Caco-2 (cell line): ENCODE measurements around the gene MGLL. TPM values are rescaled to one million over a fixed set of nuclear protein-coding genes. Genes with fewer than 3 reads are reported as not detected.

Source experiments
- BruUV-seq: library from RNA; stranded (reverse); fragments of 400-500 nt; replicated peaks from 2 replicates; lab custom pipeline; 2021; lab: Mats Ljungman, UMichigan
- CTCF ChIA-PET: fragments of 300-600 bp; sonication (Branson Sonifier 250); formaldehyde crosslinking; loops from one replicate; lab custom pipeline; 2022; ENCODE audit warnings: antibody characterized with exemption; lab: Charles Lee
- POLR2A ChIA-PET: fragments of 300-600 bp; sonication (Branson Sonifier 250); formaldehyde crosslinking; loops from one replicate; lab custom pipeline; 2022; ENCODE audit warnings: antibody characterized with exemption; lab: Charles Lee
- DNase-seq, 2 experiments: peaks; one replicate each; pipeline versions ENCODE4 v3.0.0 to v3.0.0-alpha.2; 2020 to 2022
- H3K27me3 ChIP-seq: replicated peaks from 2 replicates; pipeline ENCODE4 v1.6.0; 2011; ENCODE audit warnings: low read length; ENCODE audit not compliant: control insufficient read depth, insufficient read depth
- H3K36me3 ChIP-seq: 2 replicates; pipeline ENCODE4 v1.5.1; 2011; ENCODE audit warnings: low read length; ENCODE audit not compliant: control insufficient read depth, insufficient read depth
- H3K4me1 ChIP-seq: fragments of 250-450 bp; sonication (Bioruptor Pico); 2 replicates; pipeline ENCODE4 v1.5.1; 2020; ENCODE audit warnings: mild to moderate bottlenecking
- H3K4me3 ChIP-seq: 2 replicates; pipeline ENCODE4 v1.5.1; 2011; ENCODE audit warnings: low read depth, mild to moderate bottlenecking, control low read depth, low read length
- H3K9me3 ChIP-seq: fragments of 250-450 bp; sonication (Bioruptor Pico); 2 replicates; pipeline ENCODE4 v1.5.1; 2020; ENCODE audit warnings: mild to moderate bottlenecking, moderate library complexity
- H3K27ac Mint-ChIP-seq: one replicate; pipeline ENCODE4 v1.8.0; 2022; ENCODE audit warnings: mixed read lengths; ENCODE audit not compliant: unreplicated experiment
- H3K27me3 Mint-ChIP-seq: one replicate; pipeline ENCODE4 v1.8.0; 2022; ENCODE audit warnings: mixed read lengths; ENCODE audit not compliant: insufficient read depth, unreplicated experiment
- H3K36me3 Mint-ChIP-seq: one replicate; pipeline ENCODE4 v1.8.0; 2022; ENCODE audit warnings: mild to moderate bottlenecking, mixed read lengths; ENCODE audit not compliant: insufficient read depth, unreplicated experiment
- H3K4me1 Mint-ChIP-seq: one replicate; pipeline ENCODE4 v1.8.0; 2022; ENCODE audit warnings: low read depth, mixed read lengths; ENCODE audit not compliant: unreplicated experiment
- H3K4me3 Mint-ChIP-seq: one replicate; pipeline ENCODE4 v1.8.0; 2022; ENCODE audit warnings: mild to moderate bottlenecking, moderate library complexity, mixed read lengths; ENCODE audit not compliant: unreplicated experiment
- H3K9me3 Mint-ChIP-seq: one replicate; pipeline ENCODE4 v1.8.0; 2022; ENCODE audit warnings: mixed read lengths; ENCODE audit not compliant: unreplicated experiment
- CTCF ChIP-seq, 2 experiments: fragments of 200-600 bp in 1 of 2; IDR thresholded peaks; 1 replicate in 1 of 2; 2 replicates in 1 of 2; pipeline versions ENCODE4 v1.5.1 to v1.8.0; 2011 to 2022; ENCODE audit warnings: antibody characterized with exemption in 1 of 2, control low read depth in 1 of 2, inconsistent platforms in 1 of 2, low read depth in 1 of 2, low read length in 1 of 2, mild to moderate bottlenecking in 1 of 2, moderate library complexity in 1 of 2; ENCODE audit not compliant: insufficient read depth in 1 of 2, severe bottlenecking in 1 of 2, unreplicated experiment in 1 of 2
- intact Hi-C: fragments of 100-400 bp; cut with micrococcal nuclease; formaldehyde crosslinking; loops from one replicate; pipeline ENCODE4 v1.10.0; 2022; ENCODE audit not compliant: unreplicated experiment
- total RNA-seq: library from RNA; stranded (reverse); gene quantifications from 2 replicates; pipeline ENCODE4 v1.2.3, GENCODE V29; 2022

MGLL gene
- total RNA-seq, 1 experiment from 2014 or later: 7.8 TPM

- Mint-ChIP-seq H3K4me3 (no peak overlapping the region), H3K9me3 (no peaks in the 10 kb centered on the region), H3K27ac (no peak overlapping the region), H3K36me3 (no peaks in the 10 kb centered on the region), H3K27me3 (no peaks in the 10 kb centered on the region), H3K4me1 (peaks cover 9% of the 10 kb centered on the region)
- Histone ChIP-seq H3K9me3 (no peaks in the 10 kb centered on the region), H3K4me3 (no peak overlapping the region), H3K4me1 (no peaks in the 10 kb centered on the region), H3K36me3 (no peaks in the 10 kb centered on the region), H3K27me3 (no peaks in the 10 kb centered on the region)
- TF ChIP-seq CTCF (IDR thresholded peaks at IDR 0.05; ENCODE audit: insufficient read depth in 1 of 2, low read depth in 1 of 2, low read length in 1 of 2, severe bottlenecking in 1 of 2, unreplicated experiment in 1 of 2): no peak
- BruUV-seq: no TSS peak
- ChIA-PET CTCF (no interaction called here), POLR2A (no interaction called here)
- intact Hi-C loops: no loop called here
- DNase-seq: no peak
Measured at GRCh38 chr3:127803619-127804018, 18.7 kb downstream of the MGLL start.

- ChIA-PET CTCF (no interaction called here), POLR2A (no interaction called here)
- no peaks in the 10 kb centered on the region for H3K9me3 ChIP-seq
- peaks cover 16% of the 10 kb centered on the region for H3K4me1 Mint-ChIP-seq
- no peaks in the 10 kb centered on the region for H3K36me3 ChIP-seq
- intact Hi-C loops: no loop called here
- H3K27me3 Mint-ChIP-seq: no peaks in the 10 kb centered on the region
- 0 out of 2 replicates have a peak, but pooled peaks cover 3% of the 10 kb centered on the region for H3K4me1 ChIP-seq
- no peak for TF ChIP-seq CTCF (IDR thresholded peaks at IDR 0.05; ENCODE audit: insufficient read depth in 1 of 2, low read depth in 1 of 2, low read length in 1 of 2, severe bottlenecking in 1 of 2, unreplicated experiment in 1 of 2)
- no peak for DNase-seq
- H3K36me3 Mint-ChIP-seq: no peaks in the 10 kb centered on the region
- no peaks in the 10 kb centered on the region for H3K9me3 Mint-ChIP-seq
- H3K27me3 ChIP-seq: no peaks in the 10 kb centered on the region
- H3K27ac Mint-ChIP-seq: no peak overlapping the region
- H3K4me3 Mint-ChIP-seq: no peak overlapping the region
- H3K4me3 ChIP-seq: no peak overlapping the region
- no TSS peak for BruUV-seq
Measured at GRCh38 chr3:127802606-127803005, 19.7 kb downstream of the MGLL start.

GRCh38 chr3:127801731-127802313 is 20.5 kb downstream of the MGLL start:
- no peaks in the 10 kb centered on the region for H3K36me3 Mint-ChIP-seq
- no peaks in the 10 kb centered on the region for H3K27me3 ChIP-seq
- no peak for DNase-seq
- no TSS peak for BruUV-seq
- no peak for TF ChIP-seq CTCF (IDR thresholded peaks at IDR 0.05; ENCODE audit: insufficient read depth in 1 of 2, low read depth in 1 of 2, low read length in 1 of 2, severe bottlenecking in 1 of 2, unreplicated experiment in 1 of 2)
- H3K4me3 Mint-ChIP-seq: no peak overlapping the region
- H3K4me1 Mint-ChIP-seq: peaks cover 16% of the 10 kb centered on the region
- H3K4me3 ChIP-seq: no peak overlapping the region
- H3K4me1 ChIP-seq: 0 out of 2 replicates have a peak, but pooled peaks cover 3% of the 10 kb centered on the region
- ChIA-PET CTCF (no interaction called here), POLR2A (no interaction called here)
- no peaks in the 10 kb centered on the region for H3K36me3 ChIP-seq
- no peak overlapping the region for H3K27ac Mint-ChIP-seq
- no peaks in the 10 kb centered on the region for H3K9me3 Mint-ChIP-seq
- H3K9me3 ChIP-seq: no peaks in the 10 kb centered on the region
- intact Hi-C loops: no loop called here
- no peaks in the 10 kb centered on the region for H3K27me3 Mint-ChIP-seq
